Transverse colon (tissue), 4 donors: ENCODE results near the gene CPHXL. TPM values are rescaled to one million over a fixed set of nuclear protein-coding genes. Genes with fewer than 3 reads are reported as not detected.

Experiments
- DNase-seq: peaks from one replicate; pipeline ENCODE4 v3.0.0-alpha.2; 2019
- H3K27ac ChIP-seq, 4 donors: fragments of 200-600 bp; sonication (generic); 2 replicates each; pipeline ENCODE4 v1.5.1; 2016 to 2018; ENCODE audit warnings: inconsistent platforms in 4 of 4
- H3K27me3 ChIP-seq: fragments of 200-600 bp; sonication (generic); 2 replicates; pipeline ENCODE4 v1.5.1; 2017; ENCODE audit warnings: inconsistent platforms
- H3K36me3 ChIP-seq, 4 donors: fragments of 200-600 bp; sonication (generic); 2 replicates each; pipeline ENCODE4 v1.5.1; 2017 to 2019; ENCODE audit warnings: inconsistent platforms in 4 of 4
- H3K4me1 ChIP-seq, 4 donors: fragments of 200-600 bp; sonication (generic); 2 replicates each; pipeline ENCODE4 v1.5.1; 2017 to 2020; ENCODE audit warnings: inconsistent platforms in 4 of 4
- H3K4me3 ChIP-seq, 4 donors: fragments of 200-600 bp; sonication (generic); 1 replicate in 1 of 4; 2 replicates in 3 of 4; pipeline versions ENCODE4 v1.5.1 to v1.6.1; 2017 to 2019; ENCODE audit warnings: inconsistent platforms in 4 of 4
- H3K9me3 ChIP-seq, 2 donors: fragments of 200-600 bp; sonication (generic); 2 replicates each; pipeline ENCODE4 v1.5.1; 2017 to 2019; ENCODE audit warnings: inconsistent platforms in 2 of 2
- CTCF ChIP-seq, 5 experiments: fragments of 200-600 bp in 3 of 5; fragments of 450-650 bp in 2 of 5; sonication (generic) in 3 of 5; IDR thresholded peaks; 1 replicate in 2 of 5; 2 replicates in 3 of 5; pipeline ENCODE4 v1.5.1; 2016 to 2017; ENCODE audit warnings: antibody characterized with exemption in 5 of 5, inconsistent platforms in 3 of 5, mild to moderate bottlenecking in 2 of 5, moderate library complexity in 1 of 5
- EP300 ChIP-seq: sonication (generic); formaldehyde crosslinking; IDR thresholded peaks from one replicate; pipeline ENCODE4 v1.6.1; 2017; ENCODE audit warnings: antibody characterized with exemption, low read depth
- POLR2A ChIP-seq: fragments of 450-650 bp; IDR thresholded peaks from one replicate; pipeline ENCODE4 v1.6.1; 2016; ENCODE audit warnings: antibody characterized with exemption, mild to moderate bottlenecking, moderate library complexity
- POLR2AphosphoS5 ChIP-seq, 3 donors: sonication (generic); formaldehyde crosslinking; IDR thresholded peaks; one replicate each; pipeline ENCODE4 v1.6.1; 2016; ENCODE audit warnings: antibody characterized with exemption in 3 of 3
- WGBS, 2 donors: methylation state at CpG; one replicate each; pipeline ENCODE4 v1.1.5; 2018; ENCODE audit warnings: low coverage in 1 of 2; 5-methylcytosine and 5-hydroxymethylcytosine counted together
- in situ Hi-C, 4 donors: fragments of 200-750 bp; cut with MboI; loops; one replicate each; pipeline versions ENCODE4 v1.15.0 to v1.15.1; 2017; ENCODE audit warnings: low sequenced_read_pairs in 3 of 4, low pct_ligation_motif_present in 1 of 4, low pct_unique_long_range_greater_than_20kb in 1 of 4
- intact Hi-C: fragments of 100-400 bp; cut with DNase I; formaldehyde crosslinking; loops from one replicate; pipeline ENCODE4 v1.15.1; 2023; ENCODE audit warnings: low total_unique reads
- total RNA-seq, 4 donors: library from RNA; depleted of rRNA; stranded (reverse); fragments of >200 nt; gene quantifications; one replicate each; pipeline ENCODE4 v1.1.0, GENCODE V29; 2016

The CPHXL gene
- total RNA-seq, 4 donors from 2014 or later = not detected

GRCh38 chr16:75763204-75763603 lies 36.9 kb upstream of the CPHXL start:
- Histone ChIP-seq H3K27me3 (peaks cover 2% of the 10 kb centered on the region), H3K4me3 (no peak overlapping the region), H3K9me3 (no peaks in the 10 kb centered on the region), H3K4me1 (peaks cover 0 to 3% (median 0%) of the 10 kb centered on the region in 4 donors), H3K27ac (no peak overlapping the region), H3K36me3 (no peaks in the 10 kb centered on the region)
- 83 to 88% methylated on average over 3 of the region's 3 CpGs for WGBS, 2 donors
- no peak for DNase-seq
- intact Hi-C loops = loop anchor here (5.0 kb wide), 1 partner anchor 286 kb away; no protein-coding TSS in a partner anchor
- no peak for TF ChIP-seq CTCF (IDR thresholded peaks at IDR 0.05)
- no peak for TF ChIP-seq POLR2AphosphoS5 (IDR thresholded peaks at IDR 0.05)
- TF ChIP-seq EP300 = no peak
- no peak for TF ChIP-seq POLR2A
- in situ Hi-C loops = loop anchor here (5.0 to 25.0 kb wide), 6 partner anchors 101 to 576 kb away; partner anchors contain the start of genes CHST6 (in 3 of the 4), CTRB1 (in 1 of the 4), CTRB2 (in 1 of the 4) and KARS1 (in 1 of the 4)

- TF ChIP-seq CTCF (IDR thresholded peaks at IDR 0.05) (no peak), POLR2A (no peak), POLR2AphosphoS5 (IDR thresholded peaks at IDR 0.05) (no peak), EP300 (no peak)
- H3K27me3 ChIP-seq = no peaks in the 10 kb centered on the region
- in situ Hi-C loops = loop anchor here (5.0 to 25.0 kb wide), 6 partner anchors 100 to 575 kb away; partner anchors contain the start of genes CHST6 (in 3 of the 4), CTRB1 (in 1 of the 4), CTRB2 (in 1 of the 4) and KARS1 (in 1 of the 4)
- no peak for DNase-seq
- H3K9me3 ChIP-seq = no peaks in the 10 kb centered on the region
- H3K36me3 ChIP-seq = no peaks in the 10 kb centered on the region
- peaks cover 0 to 3% (median 0%) of the 10 kb centered on the region in 4 donors for H3K4me1 ChIP-seq
- intact Hi-C loops = loop anchor here (5.0 kb wide), 1 partner anchor 285 kb away; no protein-coding TSS in a partner anchor
- H3K4me3 ChIP-seq = no peak overlapping the region
- WGBS, 2 donors = 75 to 81% methylated on average over 2 of the region's 2 CpGs
- no peak overlapping the region for H3K27ac ChIP-seq
Observed at GRCh38 chr16:75762746-75763145, 36.5 kb upstream of the CPHXL start.

GRCh38 chr16:75761108-75761507 lies 34.8 kb upstream of the CPHXL start:
- Histone ChIP-seq H3K27me3 (no peaks in the 10 kb centered on the region), H3K36me3 (no peaks in the 10 kb centered on the region), H3K4me3 (no peak overlapping the region), H3K27ac (no peak overlapping the region), H3K4me1 (peaks cover 0 to 3% (median 0%) of the 10 kb centered on the region in 4 donors), H3K9me3 (no peaks in the 10 kb centered on the region)
- WGBS, 2 donors = 58 to 78% methylated on average over 3 to 7 of the region's 7 CpGs
- DNase-seq = no peak
- intact Hi-C loops (loop anchor here (5.0 kb wide), 1 partner anchor 284 kb away; no protein-coding TSS in a partner anchor), in situ Hi-C loops (loop anchor here (5.0 to 25.0 kb wide), 6 partner anchors 99 to 574 kb away; partner anchors contain the start of genes CHST6 (in 3 of the 4), CTRB1 (in 1 of the 4), CTRB2 (in 1 of the 4) and KARS1 (in 1 of the 4))
- TF ChIP-seq POLR2A = no peak
- TF ChIP-seq EP300 = no peak
- TF ChIP-seq POLR2AphosphoS5 (IDR thresholded peaks at IDR 0.05) = no peak
- TF ChIP-seq CTCF (IDR thresholded peaks at IDR 0.05) = no peak

- no peak for DNase-seq
- in situ Hi-C loops = loop anchor here (5.0 to 25.0 kb wide), 6 partner anchors 98 to 573 kb away; partner anchors contain the start of genes CHST6 (in 3 of the 4), CTRB1 (in 1 of the 4), CTRB2 (in 1 of the 4) and KARS1 (in 1 of the 4)
- Histone ChIP-seq H3K4me1 (peaks cover 0 to 3% (median 0%) of the 10 kb centered on the region in 4 donors), H3K36me3 (no peaks in the 10 kb centered on the region), H3K27ac (no peak overlapping the region), H3K27me3 (no peaks in the 10 kb centered on the region), H3K4me3 (no peak overlapping the region), H3K9me3 (no peaks in the 10 kb centered on the region)
- intact Hi-C loops = loop anchor here (5.0 kb wide), 1 partner anchor 283 kb away; no protein-coding TSS in a partner anchor
- WGBS, 2 donors = 21 to 27% methylated on average over 2 of the region's 2 CpGs
- no peak for TF ChIP-seq CTCF (IDR thresholded peaks at IDR 0.05)
- no peak for TF ChIP-seq EP300
- no peak for TF ChIP-seq POLR2AphosphoS5 (IDR thresholded peaks at IDR 0.05)
- no peak for TF ChIP-seq POLR2A
Observed at GRCh38 chr16:75760018-75760519, 33.8 kb upstream of the CPHXL start.
